HG03460 (cell line): Measurements from ENCODE around the gene WAC.
"Not testable (repeated sequence)": the region's sequence is repeated elsewhere in the genome, so short reads cannot be mapped to it uniquely, and the experiment has no call there.

Source experiments
- ATAC-seq: cut with Tn5 transposase; IDR thresholded peaks from one replicate; pipeline ENCODE4 v1.9.1; 2021; ENCODE audit not compliant: unreplicated experiment

The WAC gene

DNA sequence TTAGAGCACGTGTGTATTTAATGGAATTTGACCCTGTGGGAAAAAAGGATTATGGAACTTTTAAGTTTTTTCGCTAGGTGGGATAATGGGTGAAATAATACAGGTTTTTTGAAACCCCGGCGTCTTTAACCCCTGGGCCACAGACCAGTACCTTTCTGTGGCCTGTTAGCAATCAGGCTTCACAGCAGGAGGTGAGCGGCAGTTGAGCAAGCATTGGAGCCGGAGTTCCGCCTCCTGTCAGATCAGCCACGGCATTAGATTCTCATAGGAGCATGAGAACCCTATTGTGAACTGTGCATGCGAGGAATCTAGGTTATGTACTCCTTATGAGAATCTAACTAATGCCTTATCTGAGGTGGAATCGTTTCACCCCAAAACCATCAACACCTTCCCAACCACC, 28.6 kb downstream of the WAC start:
- ATAC-seq = no peak

DNA sequence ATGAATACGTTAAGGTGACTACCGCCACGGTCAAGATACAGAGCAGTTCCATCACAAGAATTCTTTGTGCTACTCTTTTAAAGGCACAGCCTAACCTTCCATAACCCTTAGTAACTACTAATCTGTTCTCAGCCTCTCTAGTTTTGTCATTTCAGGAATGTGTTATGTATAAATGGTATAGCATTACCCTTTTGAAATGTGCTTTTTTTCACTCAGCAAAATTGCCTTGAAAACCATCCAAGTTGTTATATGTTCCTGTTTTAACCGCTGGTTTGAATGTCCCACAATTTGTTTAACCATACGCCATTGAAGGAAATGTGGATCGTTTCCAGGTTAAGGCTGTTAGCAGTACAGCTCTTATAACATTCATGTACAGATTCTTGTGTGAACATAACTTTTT, 32.0 kb downstream of the WAC start:
- ATAC-seq = no peak

- ATAC-seq = no peak
These were observed 33.6 kb downstream of the WAC start for GRCh38 chr10:28566458-28567015.

GRCh38 chr10:28569506-28570159, 36.7 kb downstream of the WAC start:
- ATAC-seq = no peak

DNA sequence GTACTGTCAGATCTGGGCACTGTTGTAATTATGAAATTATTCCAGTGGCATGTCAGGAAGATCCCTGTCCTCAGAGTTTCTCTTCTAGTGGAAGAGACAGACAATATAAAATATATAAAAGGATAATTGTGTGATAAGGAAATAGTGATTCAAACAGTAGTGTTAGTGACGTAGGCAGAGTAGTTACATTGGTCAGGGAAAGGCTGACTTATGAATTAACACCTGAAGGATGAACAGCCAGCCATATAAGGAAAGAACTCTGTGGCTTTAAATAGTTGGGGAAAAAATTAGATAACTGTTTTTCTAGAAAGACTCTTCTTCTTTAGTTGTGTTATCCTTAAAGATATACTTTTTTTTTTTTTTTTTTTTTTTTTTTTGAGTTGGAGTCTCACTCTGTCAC, 37.7 kb downstream of the WAC start:
- ATAC-seq = no peak

GRCh38 chr10:28571265-28571664, 38.3 kb downstream of the WAC start:
- no peak for ATAC-seq

GRCh38 chr10:28574214-28574613, 41.3 kb downstream of the WAC start:
- ATAC-seq = not testable (repeated sequence)

GRCh38 chr10:28575852-28576251, 42.9 kb downstream of the WAC start:
- ATAC-seq = no peak

DNA sequence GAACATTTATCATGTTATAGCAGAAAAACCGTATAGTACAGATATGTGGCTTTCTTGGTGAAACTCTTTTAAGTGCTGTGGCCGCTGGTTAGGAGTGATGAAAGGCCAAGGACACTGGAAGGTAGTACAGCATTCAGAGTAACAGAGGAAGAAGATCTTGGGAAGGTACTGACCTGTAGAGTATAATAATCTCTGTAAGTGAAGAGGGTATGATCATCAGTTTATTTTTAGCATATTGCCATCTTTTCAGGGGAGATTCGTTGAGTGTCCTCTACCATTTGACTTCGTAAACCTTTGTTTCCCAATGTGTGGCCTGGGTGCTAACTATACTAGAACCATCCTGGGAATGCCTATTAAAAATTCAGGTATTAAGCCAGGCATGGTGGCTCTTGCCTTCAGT, 44.6 kb downstream of the WAC start:
- ATAC-seq = no peak

DNA sequence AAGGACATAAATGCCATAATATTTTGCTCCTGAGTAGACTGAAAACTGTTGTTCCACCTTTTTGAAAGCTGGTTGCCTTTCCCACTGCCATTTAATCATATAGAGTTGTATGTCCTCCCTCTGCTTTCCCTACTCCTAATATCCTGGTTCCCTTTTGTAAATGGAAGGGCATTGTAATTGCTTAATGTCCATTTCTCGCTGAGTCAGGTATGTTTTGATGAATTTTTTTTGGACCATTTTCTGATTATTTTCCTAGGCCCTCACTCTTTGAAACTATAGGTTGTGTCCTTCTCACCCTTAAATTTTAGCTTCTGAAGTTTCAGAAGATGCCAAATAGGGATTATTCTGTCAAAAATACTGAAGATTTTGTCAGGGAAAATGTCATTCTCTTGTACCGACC, 45.5 kb downstream of the WAC start:
- ATAC-seq = no peak

DNA sequence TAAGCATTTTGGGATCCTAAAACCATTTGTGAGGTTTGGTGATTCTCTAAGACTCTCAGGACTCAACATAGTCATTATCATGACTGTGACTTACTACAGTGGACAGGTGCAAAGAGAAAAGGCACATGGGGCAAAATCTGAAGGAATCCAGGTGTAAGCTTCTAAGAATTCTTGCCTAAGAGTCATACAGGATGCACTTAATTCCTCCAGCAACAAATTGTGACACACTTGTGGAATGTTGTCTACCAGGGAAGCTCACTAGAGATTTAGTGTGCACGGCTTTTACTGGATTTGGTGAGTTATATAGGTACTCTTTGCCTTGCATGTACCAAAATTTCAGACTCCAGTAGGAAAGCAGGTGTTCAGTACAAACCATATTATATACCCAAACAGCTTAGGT, 47.9 kb downstream of the WAC start:
- ATAC-seq = no peak

- no peak for ATAC-seq
These were observed 49.0 kb downstream of the WAC start for GRCh38 chr10:28581916-28582315.

GRCh38 chr10:28585076-28585475, 52.2 kb downstream of the WAC start:
- ATAC-seq = no peak

GRCh38 chr10:28586176-28586575, 53.3 kb downstream of the WAC start:
- no peak for ATAC-seq

GRCh38 chr10:28587270-28587969, 54.5 kb downstream of the WAC start:
- no peak for ATAC-seq

GRCh38 chr10:28587970-28588290, 55.0 kb downstream of the WAC start:
- ATAC-seq = no peak

GRCh38 chr10:28592953-28593352, 60.0 kb downstream of the WAC start:
- no peak for ATAC-seq

- ATAC-seq = no peak
These were observed 60.9 kb downstream of the WAC start for GRCh38 chr10:28593811-28594210.

- ATAC-seq = no peak
These were observed 61.5 kb downstream of the WAC start for GRCh38 chr10:28594406-28594805.

- ATAC-seq = no peak
These were observed 62.7 kb downstream of the WAC start for GRCh38 chr10:28595613-28596012.

GRCh38 chr10:28600056-28600455, 67.1 kb downstream of the WAC start:
- no peak for ATAC-seq

DNA sequence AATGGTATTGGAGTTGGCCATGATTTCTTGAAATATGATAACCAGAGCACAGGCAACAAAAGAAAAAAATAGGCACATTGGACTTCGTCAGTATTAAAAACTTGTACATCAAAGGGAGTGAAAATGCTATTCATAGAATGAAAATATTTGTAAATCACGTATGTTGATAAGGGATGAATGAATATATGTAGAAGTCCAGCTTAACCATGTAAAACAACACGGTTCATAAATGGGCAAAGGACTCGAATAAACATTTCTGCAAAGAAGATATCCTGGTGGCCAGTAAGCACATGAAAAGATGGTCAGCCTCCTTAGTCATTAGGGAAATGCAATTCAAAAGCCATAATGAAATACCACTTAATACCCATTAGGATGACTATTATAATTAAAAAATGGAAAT, 68.1 kb downstream of the WAC start:
- ATAC-seq = no peak
